GM12891 (cell line): Measurements from ENCODE around the gene DCP1B.

Experiments used
- DNase-seq: peaks from one replicate; pipeline ENCODE4 v3.0.0; 2011; ENCODE audit warnings: low spot score; ENCODE audit not compliant: insufficient read length
- FAIRE-seq: peaks from 2 replicates; lab custom pipeline; 2011; peaks lifted over from hg19 to GRCh38; lab: Jason Lieb, UNC
- PAX5 ChIP-seq: IDR thresholded peaks from 2 replicates; pipeline ENCODE4 v1.6.1; 2011; ENCODE audit warnings: low read length, moderate library complexity, mild to moderate bottlenecking; ENCODE audit not compliant: insufficient read depth, severe bottlenecking
- POLR2A ChIP-seq: IDR thresholded peaks from 2 replicates; pipeline ENCODE4 v1.6.1; 2011; ENCODE audit warnings: low read depth, low read length, control low read depth
- POLR2AphosphoS5 ChIP-seq: IDR thresholded peaks from 2 replicates; pipeline ENCODE4 v1.6.1; 2011; ENCODE audit warnings: low read depth, low read length, control low read depth
- POU2F2 ChIP-seq: IDR thresholded peaks from 2 replicates; pipeline ENCODE4 v1.6.1; 2011; ENCODE audit warnings: low read depth, mild to moderate bottlenecking, control low read depth, low read length, moderate library complexity
- SPI1 ChIP-seq: IDR thresholded peaks from 2 replicates; pipeline ENCODE4 v1.6.1; 2011; ENCODE audit warnings: low read depth, low read length, control low read depth
- TAF1 ChIP-seq: IDR thresholded peaks from 2 replicates; pipeline ENCODE4 v1.6.1; 2011; ENCODE audit warnings: low read depth, low read length, control low read depth

DCP1B gene

DNA sequence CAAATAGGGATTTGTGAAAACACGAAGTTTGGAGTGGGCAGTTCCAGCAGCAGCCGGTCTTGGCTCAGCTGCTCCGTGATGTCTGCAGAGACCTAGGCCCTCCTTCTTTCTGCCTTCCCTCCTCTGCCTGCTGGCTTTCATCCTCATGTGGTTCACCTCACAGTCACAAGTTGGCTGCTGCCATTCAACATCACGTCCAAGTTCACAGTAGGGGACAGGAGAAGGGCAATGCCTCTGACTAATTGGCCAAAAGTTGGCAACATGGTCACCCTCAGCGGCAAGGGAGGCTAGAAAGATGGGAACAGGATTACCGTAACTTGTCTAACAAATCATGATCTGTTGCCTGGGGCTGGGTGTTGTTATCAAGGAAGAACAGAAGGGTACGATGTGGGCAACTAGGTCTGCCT lies 78.0 kb downstream of the DCP1B start:
- DNase-seq = no peak
- no peak for TF ChIP-seq TAF1
- TF ChIP-seq POU2F2 = no peak
- no peak for FAIRE-seq

DNA sequence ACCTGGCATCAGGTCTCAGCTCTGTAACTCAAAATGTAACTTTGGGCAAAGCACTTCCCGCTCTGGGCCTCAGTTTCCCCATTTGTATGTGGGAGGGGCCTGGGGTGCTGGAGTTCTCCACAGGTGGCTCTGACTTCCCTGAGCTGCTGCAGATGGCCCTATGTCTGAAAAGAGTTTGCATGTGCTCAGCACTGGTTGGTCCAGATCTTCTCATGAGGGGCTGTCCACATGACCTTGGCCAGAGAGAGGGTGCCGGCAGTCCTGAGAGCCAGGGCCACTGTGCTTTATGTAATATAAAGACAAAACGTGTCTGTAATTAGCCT lies 78.6 kb downstream of the DCP1B start:
- DNase-seq (no peak), FAIRE-seq (no peak)
- TF ChIP-seq TAF1 (no peak), POLR2A (no peak), PAX5 (no peak), SPI1 (no peak), POLR2AphosphoS5 (no peak), POU2F2 (no peak)

DNA sequence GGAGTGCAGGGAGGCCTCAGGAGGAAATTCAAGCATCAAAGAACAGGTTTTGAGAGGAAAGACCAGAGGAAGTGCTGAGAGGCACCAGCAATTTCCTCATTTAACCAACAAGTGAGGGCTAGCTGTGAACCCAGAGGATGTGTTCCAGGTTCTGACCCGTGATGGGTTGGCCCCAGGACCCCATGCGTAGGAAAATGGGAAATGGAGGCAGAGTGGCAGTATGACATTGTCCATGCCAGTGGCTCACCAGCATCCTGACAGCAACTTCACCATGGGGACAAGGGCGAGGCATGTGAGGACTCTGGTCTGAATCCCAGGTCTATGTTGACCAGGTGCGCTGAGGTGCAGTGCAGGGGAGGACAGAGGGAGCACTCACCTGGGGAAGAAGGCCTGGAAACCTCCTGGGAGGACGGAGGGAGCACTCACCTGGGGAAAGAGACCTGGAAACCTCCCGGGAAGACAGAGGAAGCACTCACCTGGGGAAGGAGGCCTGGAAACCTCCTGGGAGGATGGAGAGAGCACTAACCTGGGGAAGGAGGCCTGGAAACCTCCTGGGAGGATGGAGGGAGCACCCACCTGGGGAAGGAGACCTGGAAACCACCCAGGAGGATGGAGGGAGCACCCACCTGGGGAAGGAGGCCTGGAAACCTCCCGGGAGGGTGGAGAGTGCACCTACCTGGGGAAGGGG lies 79.1 kb downstream of the DCP1B start:
- DNase-seq (no peak), FAIRE-seq (no peak)
- TF ChIP-seq SPI1 (0 out of 2 replicates have a peak, but pooled peaks have one; percentile 16), PAX5 (no peak), POLR2A (no peak)

DNA sequence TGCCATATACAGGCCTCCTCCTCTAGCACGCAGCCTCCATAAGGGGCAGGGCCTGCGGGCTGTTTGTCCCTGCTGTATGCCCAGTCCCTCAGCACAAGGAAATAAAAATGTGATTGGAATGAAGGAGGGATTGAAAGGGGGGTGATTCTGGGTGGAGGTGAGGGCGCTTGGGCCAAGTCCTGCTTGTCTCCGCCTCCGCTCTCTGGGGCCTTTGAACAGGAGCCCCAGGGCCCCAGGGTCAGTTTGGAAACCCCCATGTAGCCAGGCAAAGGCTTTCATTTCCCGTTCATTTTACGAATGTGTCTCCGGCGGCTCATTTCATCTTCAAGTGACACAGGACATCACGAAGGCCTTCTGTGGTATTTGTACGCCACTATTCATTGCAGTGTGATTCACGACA lies 81.3 kb downstream of the DCP1B start:
- FAIRE-seq = no peak
- DNase-seq = no peak
- no peak for TF ChIP-seq SPI1

DNA sequence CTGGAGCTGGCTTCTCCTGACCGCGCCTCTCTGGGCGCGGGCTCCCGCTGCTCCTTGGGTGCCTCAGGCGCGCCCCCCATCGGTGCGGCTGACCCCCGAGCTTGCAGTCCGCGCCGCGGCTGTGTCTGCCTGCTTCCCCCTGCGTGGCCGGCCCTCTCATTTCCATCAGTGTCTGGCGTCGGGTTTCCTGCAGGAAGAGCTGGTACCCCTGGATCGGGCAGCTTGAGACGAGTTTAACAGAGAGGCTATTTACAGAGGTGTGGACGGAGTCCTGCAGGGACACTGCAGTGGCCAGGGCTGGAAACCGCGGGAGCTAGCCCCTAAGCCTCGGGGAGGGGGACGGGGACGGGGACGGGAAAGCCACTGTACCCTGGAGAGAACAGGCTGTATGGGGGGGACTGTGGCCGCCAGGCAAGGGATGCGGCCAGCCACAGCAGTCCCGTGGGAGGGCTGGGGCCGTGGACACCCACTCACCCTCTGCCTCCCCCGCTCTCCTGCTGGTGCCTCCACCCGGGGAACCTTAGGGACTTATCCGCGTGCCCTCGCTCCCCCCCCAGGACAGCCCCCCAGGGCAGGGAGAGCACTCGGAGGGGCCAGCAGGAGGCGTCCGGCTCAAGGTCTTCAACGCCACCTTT lies 82.1 kb downstream of the DCP1B start:
- no peak for DNase-seq
- no peak for TF ChIP-seq PAX5
- no peak for TF ChIP-seq POLR2A
- no peak for TF ChIP-seq POU2F2
- TF ChIP-seq TAF1 = no peak
- no peak for TF ChIP-seq POLR2AphosphoS5
- no peak for TF ChIP-seq SPI1
- no peak for FAIRE-seq

DNA sequence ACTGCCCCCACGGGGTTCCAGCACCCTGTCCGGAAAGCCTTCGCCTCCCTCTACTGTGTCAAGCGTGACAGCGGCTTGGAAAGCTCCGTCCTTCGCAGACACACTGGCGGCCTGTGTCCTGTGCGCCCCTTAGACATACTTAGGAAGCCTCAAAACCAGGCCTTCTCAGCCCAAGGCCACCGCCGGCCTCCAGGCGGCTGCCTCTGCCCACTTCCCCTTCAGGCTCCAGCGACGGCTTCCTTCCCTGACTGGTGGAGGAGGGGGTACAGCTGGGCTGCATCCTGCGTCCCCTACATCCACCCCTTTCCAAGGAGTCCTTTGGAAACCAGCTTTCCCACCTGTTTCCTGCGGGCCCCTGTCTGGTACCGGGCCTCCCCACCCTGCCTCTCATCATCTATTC lies 83.3 kb downstream of the DCP1B start:
- TF ChIP-seq SPI1 (peak; percentile 55), POU2F2 (no peak)
- no peak for FAIRE-seq
- DNase-seq = no peak

DNA sequence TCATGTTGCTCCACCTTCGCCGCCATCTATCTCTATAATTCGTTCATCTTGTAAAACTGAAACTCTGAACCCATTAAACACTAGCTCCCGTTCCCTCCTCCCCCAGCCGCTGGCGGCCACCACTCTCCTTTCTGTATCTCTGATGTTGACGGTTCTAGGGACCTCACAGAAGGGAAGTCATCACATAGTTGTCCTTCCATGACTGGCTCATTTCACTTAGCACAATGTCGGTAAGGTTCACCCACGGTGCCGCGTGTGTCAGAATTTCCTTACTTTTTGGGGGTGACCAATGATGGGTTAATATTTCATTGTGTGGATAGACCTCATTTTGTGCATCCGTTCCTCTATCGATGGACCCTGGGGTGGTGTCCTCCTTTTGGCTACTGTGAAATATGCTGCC lies 83.8 kb downstream of the DCP1B start:
- DNase-seq = no peak
- no peak for TF ChIP-seq PAX5
- no peak for FAIRE-seq

DNA sequence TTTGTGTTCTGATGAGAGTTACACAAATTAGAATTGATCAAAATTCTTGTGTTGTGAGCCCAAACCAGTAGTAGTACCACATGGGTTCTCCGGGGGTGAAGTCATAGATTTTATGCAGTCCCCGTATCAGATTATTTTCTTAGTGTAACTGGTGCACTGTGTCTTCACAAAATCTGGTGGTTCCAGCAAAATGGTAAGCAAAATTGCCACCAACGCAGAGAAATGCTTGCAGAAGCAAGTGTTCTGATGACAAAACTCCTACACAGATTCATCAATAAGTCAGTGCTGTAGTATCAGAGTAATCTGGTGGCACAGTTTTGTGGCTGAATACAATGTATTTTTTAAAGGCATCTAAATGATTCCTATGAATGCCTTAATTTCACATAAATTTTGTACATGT lies 84.5 kb downstream of the DCP1B start:
- FAIRE-seq (no peak), DNase-seq (no peak)
- TF ChIP-seq POU2F2 (no peak), PAX5 (no peak), TAF1 (no peak), POLR2A (no peak), POLR2AphosphoS5 (no peak), SPI1 (no peak)

DNA sequence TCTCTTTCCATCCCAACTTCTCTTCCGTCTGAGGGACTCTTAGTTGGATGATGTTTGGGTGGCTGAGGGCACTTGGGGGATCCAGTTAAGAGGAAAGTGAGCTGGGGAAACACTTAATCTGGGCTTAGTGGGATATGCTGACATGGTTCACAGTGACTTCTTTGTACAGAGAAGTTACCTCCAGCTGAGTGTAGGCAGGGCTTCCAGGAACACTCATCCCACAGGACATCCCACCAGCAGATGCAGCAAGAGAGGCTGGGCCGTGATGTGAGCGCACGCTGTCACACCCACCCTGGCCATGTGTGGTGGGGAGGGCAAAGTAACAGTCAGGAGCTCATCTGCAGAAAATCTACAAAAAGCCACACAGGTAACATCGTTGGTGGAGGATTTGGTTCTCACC lies 85.0 kb downstream of the DCP1B start:
- FAIRE-seq (no peak), DNase-seq (no peak)

DNA sequence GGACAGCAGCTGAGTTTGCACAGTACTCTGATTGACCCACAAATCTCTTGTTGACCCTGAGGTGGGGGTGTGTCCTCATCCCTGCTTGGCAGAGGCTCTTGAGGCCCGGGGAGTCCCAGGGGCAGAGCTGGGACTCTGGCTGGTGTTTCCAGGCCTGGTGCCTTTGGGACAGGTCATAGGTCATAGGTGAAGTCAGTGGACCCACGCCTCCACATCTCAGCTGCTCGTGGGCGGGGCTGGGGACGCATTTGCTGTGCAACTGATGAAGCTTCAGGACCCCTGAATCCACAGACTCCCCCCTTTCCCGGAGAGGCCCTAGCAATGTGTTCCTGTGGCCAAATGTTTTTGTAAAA lies 85.4 kb downstream of the DCP1B start:
- no peak for FAIRE-seq
- TF ChIP-seq POU2F2 = no peak
- TF ChIP-seq PAX5 = no peak
- no peak for TF ChIP-seq TAF1
- no peak for TF ChIP-seq SPI1
- TF ChIP-seq POLR2AphosphoS5 = no peak
- no peak for TF ChIP-seq POLR2A
- no peak for DNase-seq

More for the DNA sequence above, 85.0 kb downstream of the DCP1B start:
- TF ChIP-seq TAF1 = no peak
- no peak for TF ChIP-seq SPI1
- TF ChIP-seq POLR2A = no peak
- no peak for TF ChIP-seq PAX5
- no peak for TF ChIP-seq POLR2AphosphoS5
- no peak for TF ChIP-seq POU2F2

DNA sequence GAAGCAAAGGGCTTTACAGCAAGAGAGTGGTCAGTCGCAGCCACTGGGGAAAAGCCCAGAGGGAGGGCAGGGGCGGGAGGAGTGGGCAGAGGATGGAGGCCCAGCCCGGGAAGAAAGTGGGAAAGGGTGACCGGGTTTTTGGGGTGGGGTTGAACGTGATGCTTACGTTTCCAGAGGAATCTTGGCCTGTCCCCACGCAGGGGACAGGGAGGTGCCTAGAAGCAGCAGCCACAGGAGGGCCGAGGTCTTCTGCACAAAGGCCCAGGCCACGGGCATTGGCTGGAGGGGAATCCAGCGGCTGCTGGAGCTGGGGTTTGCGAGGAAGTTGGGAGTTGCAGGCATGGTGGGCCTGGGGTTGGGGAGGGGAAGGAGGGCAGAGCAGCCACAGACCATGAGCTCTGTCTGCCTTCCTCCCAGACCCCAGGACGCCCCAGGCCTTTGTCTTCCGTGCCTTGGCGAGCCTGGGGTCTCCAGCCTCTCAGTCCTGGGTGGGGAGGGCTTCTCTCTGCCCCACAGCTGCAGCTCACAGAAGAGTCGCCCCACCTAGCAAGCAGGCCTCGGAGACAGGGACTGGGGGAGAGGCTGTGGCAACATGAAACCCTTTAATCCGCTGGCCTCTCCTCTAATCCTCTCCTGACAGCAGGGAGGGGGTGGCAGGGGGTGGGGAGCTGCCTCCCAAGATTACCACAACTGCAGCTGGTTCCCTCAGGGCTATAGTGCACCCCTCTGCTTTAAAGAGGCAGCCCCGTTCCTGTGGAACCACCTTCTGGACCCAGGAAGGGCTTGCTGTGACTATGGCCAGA lies 86.0 kb downstream of the DCP1B start, which contains the start of gene CACNA2D4:
CACNA2D4 (minus strand) TSS at position 572 of the 803 bp plus-strand sequence; CDS start at position 393, 179 bp downstream.
- TF ChIP-seq POLR2AphosphoS5 (no peak), PAX5 (no peak), POLR2A (no peak), POU2F2 (no peak), SPI1 (no peak), TAF1 (no peak)
- no peak for FAIRE-seq
- no peak for DNase-seq
